Epithelial cell of esophagus (primary cell): ENCODE results near the gene PARN.

Source experiments
- DNase-seq: peaks from one replicate; pipeline ENCODE4 v3.0.0; 2010; ENCODE audit warnings: low read depth
- H3K4me3 ChIP-seq: 2 replicates; pipeline ENCODE4 v1.5.1; 2011; ENCODE audit warnings: mild to moderate bottlenecking, low read length, control low read depth
- TF ChIP-seq, protein P1 (sequence below): IDR thresholded peaks from 2 replicates; pipeline ENCODE4 v1.5.1; 2011; ENCODE audit warnings: low read depth, mild to moderate bottlenecking, low read length, control low read depth, inconsistent platforms; ENCODE audit not compliant: insufficient read depth; ENCODE audit errors: missing control alignments

PARN gene

DNA sequence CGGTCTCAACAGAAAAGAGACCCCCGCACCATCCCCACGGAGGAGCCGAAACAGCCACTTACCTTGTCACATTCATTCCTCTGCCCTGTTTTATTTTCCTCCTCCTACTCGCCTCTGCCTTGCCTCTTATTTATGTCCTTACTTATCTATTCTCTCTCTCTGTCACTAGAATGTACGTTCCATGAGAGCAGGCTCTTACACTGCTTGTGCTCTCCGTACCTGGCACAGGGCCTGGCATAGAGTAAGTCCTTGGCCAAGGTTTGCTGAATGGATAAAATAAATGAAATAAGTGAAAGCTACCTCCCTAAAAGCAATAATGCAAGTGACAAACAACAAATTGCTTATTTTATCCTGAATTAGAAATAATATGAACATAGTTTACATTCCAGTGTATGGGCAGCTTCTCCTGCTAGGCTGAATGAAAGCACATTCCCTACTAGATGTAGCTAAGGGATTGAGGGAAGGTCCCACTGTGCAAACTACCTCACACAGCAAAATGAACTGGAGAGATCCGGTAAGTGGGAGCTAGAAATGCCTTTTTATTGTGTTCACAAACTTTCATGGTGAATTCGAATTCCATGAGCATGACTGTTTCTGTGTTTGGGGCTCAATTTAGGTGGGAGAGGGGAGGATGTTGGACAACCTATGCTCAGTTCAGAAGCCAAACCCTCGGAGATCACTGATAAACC, 173.1 kb downstream of the PARN start:
- H3K4me3 ChIP-seq: no peak overlapping the region
- no peak for DNase-seq
- TF ChIP-seq, protein P1, sequence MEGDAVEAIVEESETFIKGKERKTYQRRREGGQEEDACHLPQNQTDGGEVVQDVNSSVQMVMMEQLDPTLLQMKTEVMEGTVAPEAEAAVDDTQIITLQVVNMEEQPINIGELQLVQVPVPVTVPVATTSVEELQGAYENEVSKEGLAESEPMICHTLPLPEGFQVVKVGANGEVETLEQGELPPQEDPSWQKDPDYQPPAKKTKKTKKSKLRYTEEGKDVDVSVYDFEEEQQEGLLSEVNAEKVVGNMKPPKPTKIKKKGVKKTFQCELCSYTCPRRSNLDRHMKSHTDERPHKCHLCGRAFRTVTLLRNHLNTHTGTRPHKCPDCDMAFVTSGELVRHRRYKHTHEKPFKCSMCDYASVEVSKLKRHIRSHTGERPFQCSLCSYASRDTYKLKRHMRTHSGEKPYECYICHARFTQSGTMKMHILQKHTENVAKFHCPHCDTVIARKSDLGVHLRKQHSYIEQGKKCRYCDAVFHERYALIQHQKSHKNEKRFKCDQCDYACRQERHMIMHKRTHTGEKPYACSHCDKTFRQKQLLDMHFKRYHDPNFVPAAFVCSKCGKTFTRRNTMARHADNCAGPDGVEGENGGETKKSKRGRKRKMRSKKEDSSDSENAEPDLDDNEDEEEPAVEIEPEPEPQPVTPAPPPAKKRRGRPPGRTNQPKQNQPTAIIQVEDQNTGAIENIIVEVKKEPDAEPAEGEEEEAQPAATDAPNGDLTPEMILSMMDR: no peak

DNA sequence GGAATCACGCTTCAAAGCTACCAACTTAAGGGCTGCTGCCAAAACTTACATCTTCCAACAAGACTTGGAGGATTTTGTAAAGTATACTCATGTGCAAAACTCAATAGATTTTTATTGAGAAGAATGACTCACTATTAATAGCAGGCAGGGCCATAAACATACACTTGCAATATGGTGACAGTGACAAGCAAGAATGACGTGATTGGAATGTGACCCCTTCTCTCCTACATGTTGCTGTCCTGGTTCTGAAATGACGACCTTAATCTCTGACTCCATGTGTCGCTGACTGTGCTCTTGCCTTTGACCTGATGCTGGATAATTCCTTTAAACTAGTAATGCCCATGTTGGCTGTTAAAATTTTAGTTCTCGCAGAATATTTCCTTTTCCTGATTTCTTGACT, 174.5 kb downstream of the PARN start:
- TF ChIP-seq, protein P1: no peak
- DNase-seq: no peak
- no peak overlapping the region for H3K4me3 ChIP-seq

DNA sequence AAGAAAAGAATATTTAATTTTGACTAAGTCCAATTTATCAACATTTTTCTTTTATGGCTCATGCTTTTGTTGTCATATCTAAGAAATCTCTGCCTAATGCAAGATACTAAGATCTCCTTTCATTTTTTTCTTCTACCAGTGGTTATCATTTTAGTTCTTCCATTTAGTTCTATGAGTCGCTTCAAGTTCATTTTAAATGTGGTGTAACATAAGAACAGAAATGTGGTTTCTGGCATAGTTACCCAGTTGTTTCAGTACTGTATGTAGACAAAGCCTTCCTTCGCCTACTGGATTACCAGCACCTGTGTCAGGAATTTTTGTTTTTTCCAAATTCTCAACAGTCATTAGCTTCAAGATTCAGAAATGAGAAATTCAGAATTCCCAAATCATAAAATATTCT, 175.7 kb downstream of the PARN start:
- DNase-seq: no peak
- TF ChIP-seq, protein P1: no peak
- H3K4me3 ChIP-seq: no peak overlapping the region

DNA sequence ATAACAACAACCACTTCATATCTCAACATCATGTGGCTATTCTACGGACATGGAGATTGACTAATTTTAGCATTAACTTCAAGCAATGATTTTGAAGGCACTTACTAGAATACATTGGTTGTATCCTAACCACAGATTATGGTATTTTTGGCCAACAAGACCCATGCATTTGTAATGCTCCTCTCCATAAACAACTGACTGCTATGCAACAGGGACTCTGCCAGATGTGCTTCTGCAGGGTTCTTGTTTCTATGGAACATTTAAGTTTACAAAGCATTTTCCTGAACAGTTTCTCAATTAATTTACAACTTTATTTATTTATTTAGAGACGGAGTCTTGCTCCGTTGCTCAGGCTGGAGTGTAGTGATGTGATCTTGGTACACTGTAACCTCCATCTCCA, 178.0 kb downstream of the PARN start:
- H3K4me3 ChIP-seq: no peak overlapping the region
- DNase-seq: no peak
- TF ChIP-seq, protein P1: no peak

DNA sequence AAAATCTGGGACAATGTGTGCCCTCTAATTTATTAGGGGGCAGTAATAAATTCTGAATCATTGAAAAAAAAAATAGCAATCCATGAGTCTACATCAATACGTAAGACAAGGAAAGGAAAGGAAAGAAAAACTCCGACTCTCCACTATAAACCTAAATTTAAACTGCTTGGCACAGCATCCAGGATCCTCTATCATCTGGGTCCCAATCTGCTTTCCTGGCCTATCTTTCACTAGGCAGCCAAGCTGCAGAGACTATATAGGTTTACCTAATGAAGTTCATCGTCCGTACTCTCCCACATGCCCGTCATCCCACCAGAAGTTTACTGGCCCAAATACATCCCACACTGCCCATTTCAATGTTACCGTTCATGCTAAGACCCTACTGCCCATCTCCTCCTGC, 179.2 kb downstream of the PARN start:
- H3K4me3 ChIP-seq: no peak overlapping the region
- DNase-seq: no peak
- TF ChIP-seq, protein P1: no peak

DNA sequence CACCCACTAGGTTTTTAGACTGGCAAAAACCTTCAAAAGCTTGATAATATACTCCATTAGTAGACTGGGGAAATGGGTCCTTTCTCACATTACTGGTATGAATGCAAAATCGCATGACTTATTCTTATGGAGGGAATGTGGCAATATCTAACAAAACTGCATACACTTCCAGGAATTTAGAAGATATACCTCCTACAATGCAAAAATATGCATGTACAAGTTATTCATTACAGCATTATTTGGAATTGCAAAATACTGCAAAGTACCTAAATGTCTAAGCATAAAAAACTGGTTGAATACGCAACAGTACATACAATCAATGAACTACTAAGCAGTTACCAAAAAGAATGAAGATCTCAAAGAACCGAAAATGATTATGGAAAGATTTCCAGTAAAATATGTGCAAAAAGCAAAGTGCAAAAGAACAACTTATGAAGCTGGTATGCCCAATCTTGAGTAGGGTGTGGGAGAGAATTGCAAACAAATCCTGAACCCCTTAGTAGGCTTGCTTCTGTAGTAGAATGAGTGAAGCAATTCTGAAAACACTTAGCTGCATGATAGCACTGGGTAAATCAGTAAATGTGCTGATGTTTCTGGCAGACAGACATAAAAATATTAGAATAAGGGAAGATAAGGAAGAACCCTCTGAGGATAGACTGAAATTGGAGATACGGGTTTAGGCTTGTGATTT, 180.1 kb downstream of the PARN start:
- TF ChIP-seq, protein P1: no peak
- H3K4me3 ChIP-seq: no peak overlapping the region
- DNase-seq: peak; percentile 12
